ENCODE data around the gene MYH9.

MYH9 gene

DNA sequence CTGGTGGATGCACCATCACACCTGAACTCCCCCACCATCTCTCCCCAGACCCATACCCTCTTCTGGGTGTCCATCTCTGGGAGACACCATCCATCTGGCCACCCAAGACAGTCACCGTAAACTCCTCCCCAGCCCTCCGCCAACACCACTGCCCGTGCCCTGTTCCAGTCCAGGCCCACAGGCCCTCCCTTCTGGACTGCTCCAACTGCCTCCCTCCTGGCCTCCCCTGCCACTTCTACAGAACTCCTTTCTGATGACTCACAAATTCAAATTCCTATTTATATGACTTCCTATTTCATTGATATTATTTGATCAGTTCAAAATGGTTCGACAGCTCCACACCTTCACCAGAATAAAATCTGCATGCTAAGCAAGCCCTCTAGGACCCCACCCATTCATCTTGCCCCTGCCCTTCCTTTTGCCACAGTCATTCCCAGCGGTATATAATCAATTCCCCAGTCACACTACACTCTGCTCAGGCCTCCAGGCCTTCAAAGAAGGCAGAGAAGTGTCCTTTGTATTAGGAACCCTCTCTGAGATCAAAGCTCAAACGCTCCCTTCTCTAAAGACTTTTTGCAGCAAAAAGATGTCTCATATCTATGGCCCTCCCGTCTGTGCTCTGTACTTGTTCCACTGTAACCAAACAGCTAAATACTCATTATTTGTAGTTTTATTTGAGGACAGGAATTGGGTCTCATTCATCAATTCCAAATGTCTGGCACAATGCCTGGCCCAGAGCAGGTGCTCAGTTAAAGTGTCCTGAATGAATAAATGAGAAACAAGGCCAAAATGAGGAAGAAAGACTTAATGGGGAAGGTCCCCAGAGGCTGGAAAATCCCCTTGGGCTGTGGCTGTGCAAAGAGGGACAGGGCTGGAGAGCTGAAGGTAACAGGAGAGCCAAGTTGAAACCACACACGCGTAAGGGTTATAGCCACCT lies 29.0 kb downstream of the MYH9 start:
- TF ChIP-seq, protein P1, sequence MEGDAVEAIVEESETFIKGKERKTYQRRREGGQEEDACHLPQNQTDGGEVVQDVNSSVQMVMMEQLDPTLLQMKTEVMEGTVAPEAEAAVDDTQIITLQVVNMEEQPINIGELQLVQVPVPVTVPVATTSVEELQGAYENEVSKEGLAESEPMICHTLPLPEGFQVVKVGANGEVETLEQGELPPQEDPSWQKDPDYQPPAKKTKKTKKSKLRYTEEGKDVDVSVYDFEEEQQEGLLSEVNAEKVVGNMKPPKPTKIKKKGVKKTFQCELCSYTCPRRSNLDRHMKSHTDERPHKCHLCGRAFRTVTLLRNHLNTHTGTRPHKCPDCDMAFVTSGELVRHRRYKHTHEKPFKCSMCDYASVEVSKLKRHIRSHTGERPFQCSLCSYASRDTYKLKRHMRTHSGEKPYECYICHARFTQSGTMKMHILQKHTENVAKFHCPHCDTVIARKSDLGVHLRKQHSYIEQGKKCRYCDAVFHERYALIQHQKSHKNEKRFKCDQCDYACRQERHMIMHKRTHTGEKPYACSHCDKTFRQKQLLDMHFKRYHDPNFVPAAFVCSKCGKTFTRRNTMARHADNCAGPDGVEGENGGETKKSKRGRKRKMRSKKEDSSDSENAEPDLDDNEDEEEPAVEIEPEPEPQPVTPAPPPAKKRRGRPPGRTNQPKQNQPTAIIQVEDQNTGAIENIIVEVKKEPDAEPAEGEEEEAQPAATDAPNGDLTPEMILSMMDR (IDR thresholded peaks at IDR 0.05): no peak
- peak overlapping the region; percentile 51 for H3K4me3 ChIP-seq
- no peak for DNase-seq (ENCODE audit: low spot score)
- peak overlapping the region; percentile 98 to 99 for H3K27ac ChIP-seq

DNA sequence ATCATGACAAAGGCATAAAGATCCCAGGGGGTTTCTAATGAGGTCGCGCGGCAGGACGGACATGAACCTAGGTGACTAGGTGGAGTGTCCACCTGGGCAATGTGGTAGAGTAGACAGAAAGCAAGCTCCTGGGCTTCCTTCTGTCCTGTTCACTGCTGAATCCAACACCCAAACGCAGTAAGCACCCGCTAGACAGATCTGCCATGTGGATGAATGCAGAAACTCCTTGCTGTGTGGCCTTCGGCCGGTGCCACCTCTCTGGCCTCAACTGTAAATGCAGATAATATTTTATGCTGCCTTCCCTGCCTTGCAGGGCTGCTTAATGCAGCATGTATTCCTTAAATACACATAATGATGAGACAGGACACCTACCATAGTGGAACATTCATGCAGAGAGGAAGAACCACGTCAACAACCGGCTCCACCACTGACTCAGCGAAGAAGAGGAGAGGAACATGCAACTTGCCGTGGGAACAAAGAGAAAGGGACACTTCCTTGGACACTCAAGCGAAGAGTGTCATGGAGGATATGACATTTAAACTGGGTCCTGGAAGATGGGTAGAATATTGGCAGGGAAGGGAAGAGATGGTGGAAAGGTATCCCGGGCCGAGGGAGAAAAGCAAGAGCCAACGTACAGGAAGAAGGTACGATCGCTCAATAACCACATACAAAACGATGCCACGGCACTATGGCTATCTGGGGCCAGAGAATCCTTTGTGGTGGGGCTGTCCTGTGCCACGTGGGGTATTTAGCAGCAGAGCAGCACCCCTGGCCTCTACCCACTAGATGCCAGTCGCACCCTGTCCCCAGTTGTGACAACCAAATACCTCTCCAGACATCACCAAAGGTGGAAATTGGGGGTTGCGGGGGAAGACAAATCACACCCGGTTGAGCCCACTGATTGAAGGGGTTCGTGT lies 30.8 kb downstream of the MYH9 start:
- Histone ChIP-seq H3K4me3 (peak overlapping the region; percentile 51), H3K27ac (peak overlapping the region; percentile 98 to 99)
- DNase-seq (ENCODE audit: low spot score): no peak

GRCh38 chr22:36355894-36356293 lies 31.9 kb downstream of the MYH9 start:
- H3K4me3 ChIP-seq: peak overlapping the region; percentile 60
- no peak for DNase-seq (ENCODE audit: low spot score)

More for the DNA sequence above, 30.8 kb downstream of the MYH9 start:
- TF ChIP-seq, protein P1 (IDR thresholded peaks at IDR 0.05): no peak

GRCh38 chr22:36355362-36355761 lies 32.4 kb downstream of the MYH9 start:
- Histone ChIP-seq H3K4me3 (peak overlapping the region; percentile 60), H3K27ac (peak overlapping the region; percentile 98 to 99)
- DNase-seq (ENCODE audit: low spot score): no peak
- TF ChIP-seq, protein P1 (IDR thresholded peaks at IDR 0.05): no peak

More at GRCh38 chr22:36355894-36356293, 31.9 kb downstream of the MYH9 start:
- TF ChIP-seq, protein P1 (IDR thresholded peaks at IDR 0.05): no peak
- peak overlapping the region; percentile 98 to 99 for H3K27ac ChIP-seq

DNA sequence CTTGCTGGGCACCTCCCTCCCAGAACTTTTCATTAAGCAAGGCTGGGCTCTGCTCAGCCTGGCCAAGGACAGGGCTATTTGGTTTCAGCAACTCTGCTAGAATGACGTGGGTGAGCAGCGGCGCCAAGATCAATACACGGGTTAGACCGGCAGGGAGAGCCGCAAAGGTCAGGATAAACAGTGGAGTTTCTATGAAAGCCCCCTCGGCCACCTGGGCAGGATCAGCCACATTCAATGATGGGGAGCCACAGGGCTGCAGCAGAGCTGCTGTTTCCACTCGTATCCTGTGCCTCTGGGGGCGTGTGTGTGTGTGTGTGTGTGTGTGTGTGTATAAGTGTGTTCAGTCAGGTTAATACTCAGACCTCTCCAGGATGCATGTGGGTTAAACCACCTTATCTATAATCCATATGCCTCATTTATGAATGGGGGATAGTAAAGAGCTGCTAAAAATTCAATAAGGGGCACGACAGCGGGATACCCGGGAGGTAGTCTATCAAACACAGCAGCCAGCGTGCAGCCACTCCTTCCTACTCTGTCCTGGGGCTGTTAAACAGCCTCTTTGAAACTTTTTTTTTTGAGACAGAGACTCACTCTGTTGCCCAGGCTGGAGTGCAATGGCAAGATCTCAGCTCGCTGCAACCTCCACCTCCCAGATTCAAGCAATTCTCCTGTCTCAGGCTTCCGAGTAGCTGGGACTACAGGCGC lies 34.8 kb downstream of the MYH9 start:
- TF ChIP-seq, protein P1 (IDR thresholded peaks at IDR 0.05): no peak
- DNase-seq (ENCODE audit: low spot score): peak; percentile 94
- Histone ChIP-seq H3K4me3 (peak overlapping the region; percentile 64), H3K27ac (peak overlapping the region; percentile 98 to 99)

Data from coronary artery (tissue), 2 donors.